Astrocyte (in vitro differentiated cells and primary cell): ENCODE data around the gene CCDC110. TPM values are rescaled to one million over a fixed set of nuclear protein-coding genes. Genes with fewer than 3 reads are reported as not detected.

Experiments used
- DNase-seq: peaks from one replicate; pipeline ENCODE4 v3.0.0-alpha.2; 2010; ENCODE audit warnings: low read depth
- FAIRE-seq: peaks from 2 replicates; lab custom pipeline; 2011; peaks lifted over from hg19 to GRCh38; lab: Jason Lieb, UNC
- H2AFZ ChIP-seq: 2 replicates; pipeline ENCODE4 v1.6.0; 2012; ENCODE audit warnings: low read depth, low read length, inconsistent platforms
- H3K27ac ChIP-seq: 2 replicates; pipeline ENCODE4 v1.5.1; 2011; ENCODE audit warnings: low read depth, low read length, inconsistent platforms
- H3K27me3 ChIP-seq: 2 replicates; pipeline ENCODE4 v1.6.0; 2011; ENCODE audit warnings: low read length, inconsistent platforms; ENCODE audit not compliant: insufficient read depth
- H3K36me3 ChIP-seq: 2 replicates; pipeline ENCODE4 v1.5.1; 2011; ENCODE audit warnings: low read length, inconsistent platforms; ENCODE audit not compliant: insufficient read depth
- H3K4me1 ChIP-seq: 2 replicates; pipeline ENCODE4 v1.5.1; 2011; ENCODE audit warnings: low read length, inconsistent platforms; ENCODE audit not compliant: insufficient read depth
- H3K4me2 ChIP-seq: 2 replicates; pipeline ENCODE4 v1.6.0; 2012; ENCODE audit warnings: low read length, inconsistent platforms
- H3K4me3 ChIP-seq: 2 replicates; pipeline ENCODE4 v1.5.1; 2011; ENCODE audit warnings: low read depth, mild to moderate bottlenecking, low read length, inconsistent platforms; ENCODE audit not compliant: insufficient read depth
- H3K79me2 ChIP-seq: 2 replicates; pipeline ENCODE4 v1.6.0; 2012; ENCODE audit warnings: mild to moderate bottlenecking, low read length, inconsistent platforms; ENCODE audit not compliant: insufficient read depth
- H3K9ac ChIP-seq: 2 replicates; pipeline ENCODE4 v1.6.0; 2012; ENCODE audit warnings: mild to moderate bottlenecking, low read length, inconsistent platforms
- H3K9me3 ChIP-seq: 2 replicates; pipeline ENCODE4 v1.5.1; 2012; ENCODE audit warnings: low read depth, mild to moderate bottlenecking, low read length, inconsistent platforms; ENCODE audit not compliant: insufficient read depth
- H4K20me1 ChIP-seq: 2 replicates; pipeline ENCODE4 v1.6.0; 2012; ENCODE audit warnings: low read length, inconsistent platforms; ENCODE audit not compliant: insufficient read depth
- H3K27ac Mint-ChIP-seq: one replicate; pipeline ENCODE4 v1.8.0; 2021; ENCODE audit warnings: mild to moderate bottlenecking, mixed read lengths; ENCODE audit not compliant: unreplicated experiment
- H3K27me3 Mint-ChIP-seq: one replicate; pipeline ENCODE4 v1.8.0; 2021; ENCODE audit warnings: low read depth, mixed read lengths; ENCODE audit not compliant: unreplicated experiment
- H3K36me3 Mint-ChIP-seq: one replicate; pipeline ENCODE4 v1.8.0; 2021; ENCODE audit warnings: low read depth, mixed read lengths; ENCODE audit not compliant: unreplicated experiment
- H3K4me1 Mint-ChIP-seq: one replicate; pipeline ENCODE4 v1.8.0; 2021; ENCODE audit warnings: low read depth, mixed read lengths; ENCODE audit not compliant: unreplicated experiment
- H3K4me3 Mint-ChIP-seq: one replicate; pipeline ENCODE4 v1.8.0; 2021; ENCODE audit warnings: mild to moderate bottlenecking, moderate library complexity, mixed read lengths; ENCODE audit not compliant: unreplicated experiment
- H3K9me3 Mint-ChIP-seq: one replicate; pipeline ENCODE4 v1.8.0; 2021; ENCODE audit warnings: mild to moderate bottlenecking, mixed read lengths; ENCODE audit not compliant: unreplicated experiment
- CTCF ChIP-seq: IDR thresholded peaks from 2 replicates; pipeline ENCODE4 v1.5.1; 2011; ENCODE audit warnings: low read depth, mild to moderate bottlenecking, inconsistent platforms, low read length, moderate library complexity; ENCODE audit not compliant: insufficient read depth
- EZH2 ChIP-seq: IDR thresholded peaks from 2 replicates; pipeline ENCODE4 v1.6.1; 2012; ENCODE audit warnings: mild to moderate bottlenecking, low read length, inconsistent platforms; ENCODE audit not compliant: insufficient read depth
- total RNA-seq: library from RNA; stranded (reverse); gene quantifications from 2 replicates; pipeline ENCODE4 v1.2.1, GENCODE V29; 2021

CCDC110 gene
- total RNA-seq, 1 donor from 2014 or later, result 0.39 TPM

DNA sequence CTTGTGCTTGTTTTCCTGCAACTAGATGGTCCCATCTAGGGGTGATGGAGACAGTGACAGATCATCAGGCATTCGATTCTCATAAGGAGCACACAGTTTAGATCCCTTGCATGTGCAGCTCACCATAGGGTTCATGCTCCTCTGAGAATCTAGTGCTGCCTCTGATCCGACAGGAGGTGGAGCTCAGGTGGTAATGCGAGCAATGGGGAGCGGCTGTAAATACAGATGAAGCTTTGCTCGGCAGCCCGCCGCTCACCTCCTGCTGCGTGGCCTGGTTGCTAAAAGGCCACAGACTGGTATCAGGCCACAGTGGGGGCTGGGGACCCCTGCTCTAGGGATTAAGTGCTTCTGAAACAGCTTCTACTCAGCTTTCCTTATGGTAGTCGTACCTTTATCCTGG, 28.5 kb upstream of the CCDC110 start:
- Histone ChIP-seq H3K79me2 (no peaks in the 10 kb centered on the region), H3K27ac (no peak overlapping the region), H3K36me3 (no peaks in the 10 kb centered on the region), H3K9ac (no peak overlapping the region), H3K9me3 (peaks cover 3% of the 10 kb centered on the region), H3K4me2 (no peak overlapping the region), H2AFZ (no peak overlapping the region), H4K20me1 (no peaks in the 10 kb centered on the region), H3K27me3 (no peaks in the 10 kb centered on the region), H3K4me3 (no peak overlapping the region), H3K4me1 (no peaks in the 10 kb centered on the region)
- no peaks in the 10 kb centered on the region for H3K4me1 Mint-ChIP-seq
- no peak for DNase-seq
- no peaks in the 10 kb centered on the region for H3K27me3 Mint-ChIP-seq
- H3K36me3 Mint-ChIP-seq, result peaks cover 26% of the 10 kb centered on the region
- peaks cover 5% of the 10 kb centered on the region for H3K9me3 Mint-ChIP-seq
- no peak for FAIRE-seq
- H3K27ac Mint-ChIP-seq, result no peak overlapping the region
- H3K4me3 Mint-ChIP-seq, result no peak overlapping the region
- TF ChIP-seq EZH2 (no peak), CTCF (no peak)

DNA sequence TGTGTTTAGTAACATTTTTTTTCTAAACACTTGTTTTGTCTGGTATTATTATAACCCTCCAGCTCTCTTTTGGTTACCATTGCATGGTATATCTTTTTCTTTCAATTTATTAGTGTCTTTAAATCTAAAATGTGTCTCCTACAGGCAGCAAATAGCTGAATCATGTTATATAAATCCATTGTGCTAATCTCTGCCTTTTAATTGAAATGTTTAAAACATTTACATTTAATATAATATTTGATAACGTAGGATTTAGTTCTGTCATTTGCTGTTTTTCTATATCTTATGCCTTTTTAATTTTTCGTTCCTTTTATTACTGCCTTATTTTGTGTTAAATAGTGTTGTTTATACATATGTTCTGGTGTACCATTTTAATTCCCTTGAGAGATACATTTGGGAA, 17.1 kb upstream of the CCDC110 start:
- no peaks in the 10 kb centered on the region for H3K4me1 ChIP-seq
- H3K27me3 Mint-ChIP-seq, result no peaks in the 10 kb centered on the region
- H3K27me3 ChIP-seq, result no peaks in the 10 kb centered on the region
- H3K9me3 ChIP-seq, result no peaks in the 10 kb centered on the region
- no peak overlapping the region for H3K27ac Mint-ChIP-seq
- no peak overlapping the region for H3K4me2 ChIP-seq
- no peak overlapping the region for H2AFZ ChIP-seq
- H3K4me1 Mint-ChIP-seq, result no peaks in the 10 kb centered on the region
- H3K9me3 Mint-ChIP-seq, result peaks cover 3% of the 10 kb centered on the region
- H3K4me3 Mint-ChIP-seq, result no peak overlapping the region
- TF ChIP-seq EZH2 (no peak), CTCF (no peak)
- H3K9ac ChIP-seq, result no peak overlapping the region
- no peak overlapping the region for H3K27ac ChIP-seq
- H3K79me2 ChIP-seq, result no peaks in the 10 kb centered on the region
- DNase-seq, result no peak
- no peaks in the 10 kb centered on the region for H3K36me3 Mint-ChIP-seq
- no peak overlapping the region for H3K4me3 ChIP-seq
- no peak for FAIRE-seq
- no peaks in the 10 kb centered on the region for H4K20me1 ChIP-seq
- H3K36me3 ChIP-seq, result no peaks in the 10 kb centered on the region

- Histone ChIP-seq H3K4me2 (no peak overlapping the region), H3K36me3 (no peaks in the 10 kb centered on the region), H4K20me1 (no peaks in the 10 kb centered on the region), H2AFZ (no peak overlapping the region), H3K4me1 (no peaks in the 10 kb centered on the region), H3K79me2 (no peaks in the 10 kb centered on the region), H3K27ac (no peak overlapping the region), H3K27me3 (peaks cover 10% of the 10 kb centered on the region), H3K9ac (no peak overlapping the region), H3K4me3 (no peak overlapping the region), H3K9me3 (no peaks in the 10 kb centered on the region)
- Mint-ChIP-seq H3K4me1 (no peaks in the 10 kb centered on the region), H3K36me3 (no peaks in the 10 kb centered on the region), H3K27ac (no peak overlapping the region), H3K27me3 (peaks cover 22% of the 10 kb centered on the region), H3K9me3 (no peaks in the 10 kb centered on the region), H3K4me3 (no peak overlapping the region)
- no peak for TF ChIP-seq CTCF
- TF ChIP-seq EZH2, result no peak
- no peak for FAIRE-seq
- no peak for DNase-seq
Measured at GRCh38 chr4:185481401-185481800, 9.9 kb upstream of the CCDC110 start.
